Activated CD4-positive, alpha-beta memory T cell treated with anti-CD3 and anti-CD28 coated beads, Interleukin-2, amount 10 ng/mL, durations not matched to agents 7 days and 5 days (primary cell): ENCODE measurements around the gene TSPAN9. TPM values are rescaled to one million over a fixed set of nuclear protein-coding genes. Genes with fewer than 3 reads are reported as not detected.

Experiments
- CTCF ChIA-PET: fragments of 350-600 bp; sonication (Branson Sonifier 250); formaldehyde crosslinking; loops from one replicate; lab custom pipeline; 2021; ENCODE audit warnings: antibody characterized with exemption, inconsistent platforms; lab: Charles Lee
- POLR2A ChIA-PET: fragments of 350-600 bp; sonication (Branson Sonifier 250); formaldehyde crosslinking; loops from one replicate; lab custom pipeline; 2021; ENCODE audit warnings: antibody characterized with exemption; lab: Charles Lee
- DNase-seq: peaks from one replicate; pipeline ENCODE4 v3.0.0-alpha.2; 2020
- H3K27ac Mint-ChIP-seq: one replicate; pipeline ENCODE4 v1.8.0; 2021; ENCODE audit warnings: mild to moderate bottlenecking, mixed read lengths
- H3K27me3 Mint-ChIP-seq: one replicate; pipeline ENCODE4 v1.8.0; 2021; ENCODE audit warnings: mixed read lengths
- H3K36me3 Mint-ChIP-seq: one replicate; pipeline ENCODE4 v1.8.0; 2021; ENCODE audit warnings: low read depth, mixed read lengths
- H3K4me1 Mint-ChIP-seq: one replicate; pipeline ENCODE4 v1.8.0; 2021; ENCODE audit warnings: mixed read lengths
- H3K4me3 Mint-ChIP-seq: one replicate; pipeline ENCODE4 v1.8.0; 2021; ENCODE audit warnings: mild to moderate bottlenecking, mixed read lengths
- H3K9me3 Mint-ChIP-seq: one replicate; pipeline ENCODE4 v1.8.0; 2021; ENCODE audit warnings: mixed read lengths
- total RNA-seq, 2 experiments: library from RNA; stranded (reverse); gene quantifications; one replicate each; pipeline ENCODE4 v1.2.3, GENCODE V29; 2021

TSPAN9 gene
- total RNA-seq, 2 experiments from 2014 or later, result 0.18 to 0.28 TPM

DNA sequence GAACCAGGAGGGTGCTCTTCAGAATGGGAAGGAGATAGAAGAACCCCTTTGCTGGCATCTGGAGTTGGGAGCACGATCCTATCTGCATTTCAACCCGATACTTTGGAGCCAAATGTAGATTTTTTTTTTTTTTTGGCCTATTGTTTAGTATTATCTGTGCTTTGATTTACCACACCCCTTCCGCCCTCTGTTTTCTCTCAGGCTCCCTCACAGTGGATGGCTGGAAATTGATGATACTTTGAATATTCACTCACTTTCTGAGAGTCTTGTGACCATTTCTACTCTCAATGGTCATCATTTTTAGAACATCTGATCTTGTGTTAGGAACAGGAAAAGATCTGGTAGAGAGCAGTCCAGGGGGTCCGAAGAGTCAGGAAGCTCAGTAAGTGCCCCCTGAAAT, 9.0 kb downstream of the TSPAN9 start:
- no peaks in the 10 kb centered on the region for H3K27me3 Mint-ChIP-seq
- ChIA-PET CTCF (interaction anchor here (1.6 kb wide), 1 partner anchor 13 kb away, joined by 3 read pairs; no protein-coding TSS in a partner anchor), POLR2A (no interaction called here)
- peaks cover 4% of the 10 kb centered on the region for H3K4me1 Mint-ChIP-seq
- H3K9me3 Mint-ChIP-seq, result no peaks in the 10 kb centered on the region
- DNase-seq, result no peak
- H3K4me3 Mint-ChIP-seq, result no peak overlapping the region
- H3K36me3 Mint-ChIP-seq, result no peaks in the 10 kb centered on the region
- no peak overlapping the region for H3K27ac Mint-ChIP-seq

DNA sequence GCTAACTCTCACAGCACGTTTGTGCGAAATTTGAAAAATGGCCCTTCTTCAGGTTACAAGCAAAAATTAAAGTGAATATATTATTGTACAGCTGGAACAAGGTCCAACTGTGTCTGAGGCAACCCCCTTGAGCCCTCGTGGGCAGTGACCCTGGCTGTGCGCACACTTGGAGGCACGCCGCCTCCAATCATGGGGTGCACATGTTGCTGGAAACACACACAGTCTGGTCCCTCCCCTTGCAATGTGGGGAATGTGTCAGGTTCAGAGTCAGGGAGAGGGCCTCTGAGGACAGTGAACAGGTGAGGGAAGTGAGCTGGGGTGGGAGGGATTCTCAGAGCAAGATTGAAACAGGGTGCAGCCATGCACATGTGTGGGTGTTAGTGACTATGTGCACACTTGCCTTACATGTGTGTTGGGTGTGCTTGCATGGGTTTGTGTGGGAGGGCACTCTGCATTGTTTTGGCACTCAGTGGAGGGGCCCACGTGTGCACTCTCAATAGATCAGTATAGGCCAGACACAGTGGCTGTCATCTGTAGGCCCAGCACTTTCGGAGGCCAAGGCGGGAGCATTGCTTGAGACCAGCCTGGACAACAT, 9.6 kb downstream of the TSPAN9 start:
- Mint-ChIP-seq H3K36me3 (no peaks in the 10 kb centered on the region), H3K27me3 (no peaks in the 10 kb centered on the region), H3K9me3 (no peaks in the 10 kb centered on the region), H3K4me1 (peaks cover 4% of the 10 kb centered on the region), H3K27ac (no peak overlapping the region), H3K4me3 (no peak overlapping the region)
- no peak for DNase-seq
- POLR2A ChIA-PET, result no interaction called here
- CTCF ChIA-PET, result interaction anchor here (1.6 kb wide), 1 partner anchor 13 kb away, joined by 3 read pairs; no protein-coding TSS in a partner anchor

DNA sequence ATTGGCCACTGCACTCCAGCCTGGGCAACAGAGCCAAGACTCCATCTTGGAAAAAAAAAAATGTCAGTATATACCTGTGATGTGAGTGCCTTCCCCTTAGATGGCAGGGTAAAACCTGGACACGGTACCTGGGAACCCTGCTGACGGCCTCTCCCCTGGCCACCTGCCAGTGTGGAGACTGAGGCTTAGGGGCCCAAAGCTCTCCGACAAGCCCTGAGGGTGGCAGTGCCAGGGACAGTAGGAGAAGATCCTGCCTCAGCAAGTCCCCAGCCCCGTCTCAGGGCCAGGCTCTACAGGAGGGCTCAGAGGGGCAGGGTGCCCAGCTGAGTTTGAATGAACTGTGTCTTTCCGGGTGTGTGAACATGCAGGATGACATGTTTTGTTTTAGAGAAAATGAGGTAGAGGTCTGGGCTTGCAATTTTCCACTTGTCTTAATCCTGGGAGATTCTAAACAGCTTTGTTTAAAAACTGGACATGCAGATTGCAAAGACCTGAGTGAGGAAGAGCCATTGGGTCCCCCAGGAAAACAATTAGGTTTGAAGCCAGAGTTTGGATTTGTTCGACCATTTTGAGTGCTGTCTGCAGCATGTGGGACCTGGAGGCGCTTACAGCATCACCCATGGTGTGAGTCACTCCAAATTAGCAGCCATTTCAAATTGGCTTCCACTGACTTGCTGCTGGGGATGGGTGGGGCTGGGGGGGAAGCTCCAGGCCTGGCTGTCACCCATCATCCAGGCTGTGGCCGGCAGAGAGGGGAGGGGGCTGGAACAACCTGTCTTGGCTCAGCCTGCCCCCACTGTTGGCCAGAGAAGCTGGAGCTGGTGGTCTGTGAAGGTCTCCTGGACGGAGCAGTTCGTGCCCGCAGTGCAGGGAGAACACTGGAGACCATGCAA, 10.8 kb downstream of the TSPAN9 start:
- H3K9me3 Mint-ChIP-seq, result no peaks in the 10 kb centered on the region
- H3K4me1 Mint-ChIP-seq, result peaks cover 4% of the 10 kb centered on the region
- no peaks in the 10 kb centered on the region for H3K27me3 Mint-ChIP-seq
- no peak overlapping the region for H3K27ac Mint-ChIP-seq
- POLR2A ChIA-PET, result no interaction called here
- H3K36me3 Mint-ChIP-seq, result no peaks in the 10 kb centered on the region
- DNase-seq, result no peak
- no peak overlapping the region for H3K4me3 Mint-ChIP-seq
- CTCF ChIA-PET, result interaction anchor here (1.6 kb wide), 1 partner anchor 14 kb away, joined by 3 read pairs; no protein-coding TSS in a partner anchor

DNA sequence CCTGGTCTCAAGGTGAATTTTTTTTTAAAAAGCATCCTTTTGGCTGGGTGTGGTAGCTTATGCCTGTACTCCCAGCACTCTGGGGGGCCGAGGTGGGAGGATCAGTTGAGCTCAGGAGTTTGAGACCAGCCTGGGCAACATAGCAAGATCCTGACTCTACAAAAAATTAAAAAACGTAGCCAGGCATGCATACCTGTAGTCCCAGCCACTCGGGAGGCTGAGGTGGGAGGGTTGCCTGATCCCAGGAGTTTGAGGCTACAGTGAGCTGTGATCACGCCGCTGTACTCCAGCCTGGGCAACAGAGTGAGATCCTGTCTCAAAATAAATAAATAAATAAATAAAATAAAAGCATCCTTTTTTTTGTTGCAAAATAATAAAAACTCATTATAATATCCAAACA, 12.4 kb downstream of the TSPAN9 start:
- Mint-ChIP-seq H3K27me3 (no peaks in the 10 kb centered on the region), H3K4me3 (no peak overlapping the region), H3K36me3 (no peaks in the 10 kb centered on the region), H3K27ac (no peak overlapping the region), H3K9me3 (no peaks in the 10 kb centered on the region), H3K4me1 (no peaks in the 10 kb centered on the region)
- POLR2A ChIA-PET, result no interaction called here
- CTCF ChIA-PET, result interaction anchor here (0.7 kb wide), 1 partner anchor 17 kb away, joined by 3 read pairs; no protein-coding TSS in a partner anchor
- no peak for DNase-seq

DNA sequence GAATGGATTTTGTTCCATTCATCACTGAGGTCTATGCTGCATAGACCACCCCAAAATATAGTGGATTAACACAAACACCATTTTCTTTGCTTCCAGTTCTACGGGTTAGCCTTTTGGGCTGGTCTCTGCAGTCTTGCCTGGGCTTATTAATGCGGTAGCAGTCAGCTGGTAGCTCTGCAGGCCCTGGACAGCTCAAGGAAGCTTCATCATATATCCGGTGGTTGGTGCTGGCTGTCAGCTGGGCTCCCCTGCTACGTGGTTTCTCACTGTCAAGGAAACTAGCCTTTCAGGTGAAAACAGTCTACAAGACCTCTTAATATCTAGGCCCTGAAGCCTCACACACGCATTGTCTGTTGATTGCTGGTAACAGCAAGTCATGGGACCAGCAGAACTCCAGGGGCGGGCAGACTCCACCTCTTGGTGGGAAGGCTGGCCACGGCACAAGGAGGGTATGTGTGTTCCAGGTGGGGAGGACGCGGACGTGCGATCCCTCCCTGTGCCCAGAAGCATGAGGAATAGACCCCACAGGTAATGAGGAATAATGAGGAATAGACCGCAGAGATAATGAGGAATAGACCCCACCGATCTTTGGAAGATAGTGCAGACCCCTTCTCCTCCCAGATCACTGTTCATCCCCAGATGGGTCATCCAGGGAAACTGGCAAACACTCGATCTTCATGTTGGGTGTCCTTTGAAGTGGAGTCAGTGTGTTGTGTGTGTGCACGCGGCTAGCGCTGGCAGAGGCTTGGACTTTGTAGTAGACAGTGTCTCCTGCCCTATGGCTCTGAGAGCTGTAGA, 13.3 kb downstream of the TSPAN9 start:
- no peaks in the 10 kb centered on the region for H3K36me3 Mint-ChIP-seq
- no peak overlapping the region for H3K27ac Mint-ChIP-seq
- no peaks in the 10 kb centered on the region for H3K9me3 Mint-ChIP-seq
- H3K4me1 Mint-ChIP-seq, result no peaks in the 10 kb centered on the region
- ChIA-PET CTCF (interaction anchor here (2.7 kb wide), 1 partner anchor 17 kb away, joined by 8 read pairs; no protein-coding TSS in a partner anchor), POLR2A (no interaction called here)
- no peak overlapping the region for H3K4me3 Mint-ChIP-seq
- no peaks in the 10 kb centered on the region for H3K27me3 Mint-ChIP-seq
- DNase-seq, result no peak

DNA sequence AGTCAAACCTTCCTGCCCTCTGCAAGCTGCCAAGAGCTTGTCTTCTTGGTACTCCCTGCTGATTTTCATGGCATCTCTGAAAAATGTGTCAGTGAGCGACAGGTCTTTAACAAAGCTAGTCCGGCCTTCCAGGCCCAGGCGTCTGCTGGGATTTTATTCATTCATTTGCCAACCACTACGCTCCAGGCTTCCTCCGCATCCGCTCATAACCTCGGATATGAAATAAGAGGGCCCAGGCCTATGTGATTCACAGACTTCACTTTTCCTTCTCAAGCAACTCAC, 13.8 kb downstream of the TSPAN9 start:
- Mint-ChIP-seq H3K36me3 (no peaks in the 10 kb centered on the region), H3K27me3 (no peaks in the 10 kb centered on the region), H3K4me1 (no peaks in the 10 kb centered on the region), H3K4me3 (no peak overlapping the region), H3K9me3 (no peaks in the 10 kb centered on the region), H3K27ac (no peak overlapping the region)
- CTCF ChIA-PET, result interaction anchor here (2.7 kb wide), 1 partner anchor 18 kb away, joined by 8 read pairs; no protein-coding TSS in a partner anchor
- DNase-seq, result no peak
- POLR2A ChIA-PET, result no interaction called here

DNA sequence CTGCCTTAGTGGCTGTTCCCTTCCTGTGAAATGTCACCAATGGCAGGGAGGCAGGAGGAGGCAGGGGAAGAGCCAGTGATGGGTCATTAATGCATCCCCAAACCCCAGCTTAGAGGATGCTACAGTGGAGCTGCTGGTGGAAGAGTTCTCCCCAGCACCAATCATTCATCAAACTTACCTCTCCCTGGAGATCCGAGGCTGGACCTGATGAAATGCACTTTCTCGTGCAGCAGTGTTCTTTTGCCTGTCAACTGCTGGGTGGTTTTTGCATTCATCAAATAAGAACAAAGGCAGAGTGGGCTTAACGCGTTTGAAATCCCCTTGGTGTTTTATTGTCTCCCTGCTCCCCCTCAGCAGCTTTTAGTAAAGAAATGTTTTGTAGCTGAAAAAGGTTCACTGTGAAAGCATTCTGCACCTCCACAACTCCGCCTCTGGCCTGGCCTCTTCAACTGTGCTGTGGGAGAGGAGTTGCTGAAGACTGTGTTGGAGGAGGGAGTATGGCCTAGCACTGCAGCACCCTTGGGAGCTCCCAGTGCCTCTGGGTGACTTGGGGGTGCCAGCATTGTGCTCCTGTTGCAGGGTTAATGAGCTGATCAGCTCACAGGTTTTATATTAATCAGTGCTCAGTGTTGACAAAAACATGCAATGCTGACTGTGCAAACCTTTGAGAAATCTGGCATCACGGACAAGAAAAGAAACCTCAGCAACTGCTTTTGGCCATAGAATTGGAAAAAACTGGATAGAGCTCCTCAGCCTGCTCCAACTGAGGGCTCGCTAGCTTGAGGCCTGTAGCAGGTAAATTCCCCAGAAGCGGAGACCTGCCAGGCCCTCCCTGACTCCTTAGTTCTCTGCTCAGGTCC, 14.4 kb downstream of the TSPAN9 start:
- no peak for DNase-seq
- ChIA-PET CTCF (interaction anchor here (2.7 kb wide), 1 partner anchor 18 kb away, joined by 8 read pairs; no protein-coding TSS in a partner anchor), POLR2A (no interaction called here)
- H3K27ac Mint-ChIP-seq, result no peak overlapping the region
- H3K36me3 Mint-ChIP-seq, result no peaks in the 10 kb centered on the region
- no peaks in the 10 kb centered on the region for H3K27me3 Mint-ChIP-seq
- H3K4me3 Mint-ChIP-seq, result no peak overlapping the region
- peaks cover 4% of the 10 kb centered on the region for H3K9me3 Mint-ChIP-seq
- H3K4me1 Mint-ChIP-seq, result no peaks in the 10 kb centered on the region

DNA sequence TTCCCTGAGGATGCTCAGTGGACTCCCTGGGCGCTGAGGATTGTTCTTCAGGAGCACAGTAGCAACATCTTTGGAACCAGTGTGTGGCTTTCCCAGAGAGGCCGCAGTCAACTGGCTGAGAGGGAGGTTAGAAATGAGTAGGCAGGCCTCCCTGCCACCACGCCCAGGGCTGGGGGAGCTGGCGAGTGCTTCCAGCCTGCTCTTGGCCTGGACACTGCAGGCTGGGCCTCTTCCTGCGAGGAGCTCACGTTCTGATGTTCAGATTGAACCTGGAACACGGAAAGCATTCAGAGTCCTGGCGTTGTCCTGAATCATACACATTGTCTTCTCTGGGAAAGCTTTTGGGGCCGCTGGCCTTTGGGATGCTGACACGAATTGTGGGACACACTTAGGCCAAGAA, 15.6 kb downstream of the TSPAN9 start:
- ChIA-PET POLR2A (no interaction called here), CTCF (interaction anchor here (2.7 kb wide), 1 partner anchor 19 kb away, joined by 8 read pairs; no protein-coding TSS in a partner anchor)
- no peaks in the 10 kb centered on the region for H3K36me3 Mint-ChIP-seq
- H3K27me3 Mint-ChIP-seq, result no peaks in the 10 kb centered on the region
- H3K4me1 Mint-ChIP-seq, result no peaks in the 10 kb centered on the region
- H3K9me3 Mint-ChIP-seq, result peaks cover 4% of the 10 kb centered on the region
- DNase-seq, result no peak
- H3K4me3 Mint-ChIP-seq, result no peak overlapping the region
- H3K27ac Mint-ChIP-seq, result no peak overlapping the region

DNA sequence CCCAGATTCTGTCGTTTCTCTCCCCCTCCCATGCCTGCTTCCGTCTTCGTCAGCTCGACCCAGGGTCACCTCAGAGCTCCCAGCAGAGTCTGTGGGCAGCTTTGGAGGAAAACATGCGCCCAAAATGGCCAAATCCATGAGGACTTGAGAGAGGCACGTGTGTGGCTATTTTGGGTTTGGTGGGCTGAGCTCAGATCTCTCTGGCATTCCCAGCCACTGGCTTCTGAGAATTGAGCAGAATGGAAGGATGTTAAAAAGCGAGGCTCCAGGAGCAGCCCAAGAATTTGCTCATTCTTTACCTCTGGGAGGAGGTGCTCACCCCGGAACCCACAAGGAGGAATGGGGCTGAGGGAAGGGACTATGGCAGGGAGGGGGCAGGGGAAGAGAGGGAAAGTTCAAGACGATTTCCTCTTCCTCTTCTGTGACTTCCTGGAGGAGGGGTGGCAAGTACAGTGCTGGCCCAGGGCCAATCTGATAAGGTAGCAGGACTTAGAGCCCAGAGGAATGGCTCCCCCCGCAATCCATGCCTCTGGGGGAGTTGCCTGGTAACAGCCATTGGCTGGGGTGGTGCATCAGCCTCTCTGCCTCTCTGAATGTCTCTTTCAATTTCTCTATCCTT, 20.1 kb downstream of the TSPAN9 start:
- Mint-ChIP-seq H3K27ac (no peak overlapping the region), H3K27me3 (peaks cover 3% of the 10 kb centered on the region), H3K9me3 (peaks cover 10% of the 10 kb centered on the region), H3K36me3 (no peaks in the 10 kb centered on the region), H3K4me1 (no peaks in the 10 kb centered on the region), H3K4me3 (no peak overlapping the region)
- DNase-seq, result no peak
- ChIA-PET CTCF (no interaction called here), POLR2A (no interaction called here)

DNA sequence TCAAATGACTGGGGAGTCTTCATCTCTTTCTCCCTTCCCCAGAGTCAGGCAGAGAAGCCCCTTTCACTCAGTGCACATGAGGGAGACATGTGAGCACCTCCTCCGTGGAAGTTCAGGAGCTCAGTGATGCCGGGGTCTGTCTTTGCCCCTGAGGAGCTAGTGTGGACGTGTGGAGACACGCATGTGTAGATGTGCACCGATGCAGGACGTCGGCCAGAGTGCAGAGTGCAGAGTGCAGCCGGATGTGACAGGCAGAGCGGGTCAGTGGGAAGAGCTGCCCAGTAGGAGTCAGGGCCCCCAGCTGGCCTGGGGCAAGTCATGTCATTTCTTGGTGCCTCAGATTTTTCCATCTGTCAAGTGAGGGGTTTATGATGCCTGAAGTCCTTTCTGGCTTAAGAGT, 20.7 kb downstream of the TSPAN9 start:
- peaks cover 3% of the 10 kb centered on the region for H3K27me3 Mint-ChIP-seq
- no peak overlapping the region for H3K4me3 Mint-ChIP-seq
- H3K27ac Mint-ChIP-seq, result no peak overlapping the region
- no peaks in the 10 kb centered on the region for H3K4me1 Mint-ChIP-seq
- ChIA-PET CTCF (no interaction called here), POLR2A (no interaction called here)
- H3K9me3 Mint-ChIP-seq, result peaks cover 10% of the 10 kb centered on the region
- H3K36me3 Mint-ChIP-seq, result no peaks in the 10 kb centered on the region
- DNase-seq, result no peak

DNA sequence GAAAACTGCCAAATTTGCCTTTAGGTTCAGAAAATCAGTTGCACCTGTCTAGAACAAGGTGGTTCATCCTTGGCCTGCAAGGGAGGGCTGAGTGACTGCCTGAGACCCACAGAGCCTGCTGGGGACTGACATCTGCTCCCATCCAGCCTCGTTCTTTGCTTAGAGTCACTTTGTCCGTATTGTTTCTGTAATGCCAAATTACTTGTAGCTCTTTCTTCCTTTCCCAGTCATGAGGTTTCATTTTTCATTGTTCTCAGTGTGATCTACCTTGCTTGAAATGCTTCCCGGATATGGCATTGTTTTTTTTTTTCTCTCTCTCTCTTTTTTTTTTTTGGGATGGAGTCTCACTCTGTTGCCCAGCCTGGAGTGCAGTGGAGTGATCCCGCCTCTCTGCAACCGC, 21.3 kb downstream of the TSPAN9 start:
- Mint-ChIP-seq H3K4me3 (no peak overlapping the region), H3K27me3 (peaks cover 3% of the 10 kb centered on the region), H3K4me1 (no peaks in the 10 kb centered on the region), H3K36me3 (no peaks in the 10 kb centered on the region), H3K27ac (no peak overlapping the region), H3K9me3 (peaks cover 10% of the 10 kb centered on the region)
- POLR2A ChIA-PET, result no interaction called here
- CTCF ChIA-PET, result no interaction called here
- DNase-seq, result no peak

DNA sequence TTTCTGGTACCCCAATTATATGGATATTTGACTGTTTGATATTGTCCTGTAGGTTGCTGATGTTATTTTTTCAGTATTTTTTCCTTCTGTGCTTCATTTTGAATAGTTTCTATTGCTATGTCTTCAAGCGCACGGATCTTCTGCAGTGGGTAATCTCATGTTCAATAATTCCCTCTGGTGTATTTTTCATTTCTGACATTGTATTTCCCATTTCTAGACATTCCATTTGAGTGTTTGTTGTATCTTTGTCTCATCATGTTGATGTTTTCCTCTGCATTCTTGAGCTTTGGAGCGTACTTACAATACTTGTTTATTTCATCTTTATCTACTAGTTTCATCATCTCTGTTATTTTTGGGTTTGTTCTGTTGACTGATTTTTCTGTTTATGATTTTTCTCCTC, 22.0 kb downstream of the TSPAN9 start:
- DNase-seq, result no peak
- CTCF ChIA-PET, result no interaction called here
- Mint-ChIP-seq H3K27me3 (peaks cover 3% of the 10 kb centered on the region), H3K27ac (no peak overlapping the region), H3K36me3 (no peaks in the 10 kb centered on the region), H3K4me1 (no peaks in the 10 kb centered on the region), H3K9me3 (peaks cover 10% of the 10 kb centered on the region), H3K4me3 (no peak overlapping the region)
- POLR2A ChIA-PET, result no interaction called here
